Measurements from ENCODE around the gene SELENOO.

GRCh38 chr22:50211147-50211546, 10.3 kb downstream of the SELENOO start:
- TF ChIP-seq CTCF (IDR thresholded peaks at IDR 0.05) (no peak), POLR2A (IDR thresholded peaks at IDR 0.05) (no peak)
